Measurements from ENCODE around the gene MLLT1. TPM values are rescaled to one million over a fixed set of nuclear protein-coding genes. Genes with fewer than 3 reads are reported as not detected.

MLLT1 gene
- total and polyA plus RNA-seq, 8 donors = 19.6 to 37.5 (median 25.4) TPM

GRCh38 chr19:6233056-6233826, 46.5 kb downstream of the MLLT1 start:
- FAIRE-seq (no peak), DNase-seq (peak; percentile 58 to 88 (median 72)), ATAC-seq (peak; percentile 45 to 73 (median 56))
- no peaks in the 10 kb centered on the region for H3K9me3 ChIP-seq
- peaks cover 30 to 31% (median 30%) of the 10 kb centered on the region in 3 donors for H3K4me1 ChIP-seq
- H3K4me3 ChIP-seq = no peak overlapping the region
- TF ChIP-seq CTCF (IDR thresholded peaks at IDR 0.05) = no peak
- H3K27ac ChIP-seq = peak overlapping the region; percentile 22 to 70 (median 39)
- 27 to 29% methylated on average over 30 of the region's 30 CpGs for WGBS, 2 donors
- intact Hi-C loops (cut with DNase I) = no loop called here
- H3K36me3 ChIP-seq = no peaks in the 10 kb centered on the region
- no peaks in the 10 kb centered on the region for H3K27me3 ChIP-seq

DNA sequence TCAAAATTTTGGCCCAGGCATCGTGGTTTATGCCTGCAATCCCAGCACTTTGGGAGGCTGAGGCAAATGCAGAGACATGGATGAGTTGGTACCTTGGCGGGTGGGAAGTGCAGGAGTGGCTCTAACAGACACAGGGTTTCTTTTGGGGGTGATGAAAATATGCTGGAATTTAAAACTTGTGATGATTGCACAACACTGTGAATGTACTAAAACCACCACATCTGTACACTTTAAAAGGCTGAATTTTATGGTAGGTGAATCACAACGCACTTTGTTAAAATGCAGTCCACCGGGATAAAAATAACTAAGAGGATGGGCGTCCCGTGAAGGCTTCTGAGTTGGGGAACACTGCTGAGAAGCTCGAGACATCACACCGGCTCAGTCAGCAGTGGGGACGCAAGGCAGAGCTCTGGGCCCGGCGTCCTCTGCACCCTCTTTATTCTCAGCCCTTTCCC, 47.1 kb downstream of the MLLT1 start:
- no peak for TF ChIP-seq CTCF (IDR thresholded peaks at IDR 0.05)
- Histone ChIP-seq H3K4me3 (no peak overlapping the region), H3K4me1 (peaks cover 24 to 26% (median 26%) of the 10 kb centered on the region in 3 donors), H3K27me3 (no peaks in the 10 kb centered on the region), H3K9me3 (no peaks in the 10 kb centered on the region), H3K36me3 (no peaks in the 10 kb centered on the region), H3K27ac (peak overlapping the region in 3 of 4 donors; percentile 23 to 70 (median 55))
- DNase-seq (peak in 3 of 6 donors; percentile 5 to 19 (median 13)), ATAC-seq (no peak), FAIRE-seq (no peak)
- WGBS, 2 donors = 55 to 74% methylated on average over 11 of the region's 11 CpGs
- intact Hi-C loops (cut with DNase I) = no loop called here

DNA sequence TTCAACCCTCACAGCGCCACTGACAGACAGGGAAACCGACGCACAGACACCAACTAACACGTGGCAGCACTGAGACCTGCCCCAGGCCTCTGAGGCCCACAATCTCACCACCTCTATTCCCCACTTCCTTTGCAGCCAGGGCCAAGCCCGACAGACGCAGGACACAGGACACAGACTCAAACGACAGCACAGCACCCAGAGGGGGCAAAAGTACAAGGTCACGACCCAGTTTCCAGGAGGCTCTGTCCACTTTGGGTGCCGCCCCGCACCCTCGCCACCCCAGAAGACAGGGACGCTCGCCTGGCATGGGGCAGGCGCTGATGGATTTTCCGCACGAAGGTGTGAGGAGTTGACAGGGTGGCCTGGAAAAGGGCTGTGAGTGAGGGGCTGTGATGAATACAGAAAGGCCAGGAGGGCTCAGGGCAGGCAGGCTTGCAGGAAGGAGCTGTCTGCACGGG, 48.8 kb downstream of the MLLT1 start:
- H3K27me3 ChIP-seq = no peaks in the 10 kb centered on the region
- no peak overlapping the region for H3K4me3 ChIP-seq
- H3K36me3 ChIP-seq = no peaks in the 10 kb centered on the region
- intact Hi-C loops (cut with DNase I) = no loop called here
- H3K9me3 ChIP-seq = no peaks in the 10 kb centered on the region
- ATAC-seq (no peak), DNase-seq (peak in 1 of 6 donors; percentile 12), FAIRE-seq (no peak)
- 80% methylated on average over 17 of the region's 17 CpGs for whole genome bisulfite sequencing, 2 donors
- H3K27ac ChIP-seq = no peak overlapping the region
- peaks cover 15 to 19% (median 16%) of the 10 kb centered on the region in 3 donors for H3K4me1 ChIP-seq
- TF ChIP-seq CTCF (IDR thresholded peaks at IDR 0.05) = no peak

- DNase-seq = peak in 1 of 6 donors; percentile 72
- Histone ChIP-seq H3K36me3 (no peaks in the 10 kb centered on the region), H3K4me1 (peaks cover 15 to 19% (median 16%) of the 10 kb centered on the region in 3 donors), H3K27me3 (no peaks in the 10 kb centered on the region), H3K9me3 (no peaks in the 10 kb centered on the region), H3K4me3 (no peak overlapping the region), H3K27ac (no peak overlapping the region)
- 93 to 94% methylated on average over 43 of the region's 43 CpGs for WGBS, 2 donors
- intact Hi-C loops (cut with DNase I) = no loop called here
- no peak for FAIRE-seq
- TF ChIP-seq CTCF (IDR thresholded peaks at IDR 0.05) = no peak
- no peak for ATAC-seq
These were observed 49.6 kb downstream of the MLLT1 start for GRCh38 chr19:6229951-6230712.
